PC-3 (cell line): ENCODE results near the gene NLN.
"Not testable (repeated sequence)": the region's sequence is repeated elsewhere in the genome, so short reads cannot be mapped to it uniquely, and the experiment has no call there.

Experiments
- EZH2 ChIP-seq: fragments of 300-600 bp; sonication (generic); IDR thresholded peaks from one replicate; pipeline ENCODE4 v1.6.1; 2017; ENCODE audit warnings: antibody characterized with exemption, mild to moderate bottlenecking, low read length; ENCODE audit not compliant: unreplicated experiment
- TF ChIP-seq, protein P1 (sequence below): fragments of 300-600 bp; sonication (generic); conservative IDR thresholded peaks from 2 replicates; pipeline ENCODE4 v1.5.1; 2017; ENCODE audit warnings: antibody characterized with exemption, low read depth, mild to moderate bottlenecking, low read length

DNA sequence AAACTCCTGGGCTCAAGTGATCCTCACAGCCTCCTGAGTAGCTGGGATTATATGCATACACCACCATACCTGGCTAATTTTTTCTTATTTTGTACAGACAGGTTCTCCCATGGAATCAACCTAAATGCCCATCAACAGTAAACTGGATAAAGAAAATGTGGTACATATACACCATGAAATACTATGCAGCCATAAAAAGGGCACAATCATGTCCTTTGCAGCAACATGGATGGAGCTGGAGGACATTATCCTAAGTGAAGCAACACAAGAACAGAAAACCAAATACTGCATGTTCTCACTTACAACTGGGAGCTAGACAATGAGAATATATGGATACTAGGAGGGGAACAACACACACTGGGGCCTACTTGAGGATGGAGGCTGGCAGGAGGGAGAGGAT lies 117.2 kb downstream of the NLN start:
- TF ChIP-seq, protein P1, sequence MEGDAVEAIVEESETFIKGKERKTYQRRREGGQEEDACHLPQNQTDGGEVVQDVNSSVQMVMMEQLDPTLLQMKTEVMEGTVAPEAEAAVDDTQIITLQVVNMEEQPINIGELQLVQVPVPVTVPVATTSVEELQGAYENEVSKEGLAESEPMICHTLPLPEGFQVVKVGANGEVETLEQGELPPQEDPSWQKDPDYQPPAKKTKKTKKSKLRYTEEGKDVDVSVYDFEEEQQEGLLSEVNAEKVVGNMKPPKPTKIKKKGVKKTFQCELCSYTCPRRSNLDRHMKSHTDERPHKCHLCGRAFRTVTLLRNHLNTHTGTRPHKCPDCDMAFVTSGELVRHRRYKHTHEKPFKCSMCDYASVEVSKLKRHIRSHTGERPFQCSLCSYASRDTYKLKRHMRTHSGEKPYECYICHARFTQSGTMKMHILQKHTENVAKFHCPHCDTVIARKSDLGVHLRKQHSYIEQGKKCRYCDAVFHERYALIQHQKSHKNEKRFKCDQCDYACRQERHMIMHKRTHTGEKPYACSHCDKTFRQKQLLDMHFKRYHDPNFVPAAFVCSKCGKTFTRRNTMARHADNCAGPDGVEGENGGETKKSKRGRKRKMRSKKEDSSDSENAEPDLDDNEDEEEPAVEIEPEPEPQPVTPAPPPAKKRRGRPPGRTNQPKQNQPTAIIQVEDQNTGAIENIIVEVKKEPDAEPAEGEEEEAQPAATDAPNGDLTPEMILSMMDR: not testable (repeated sequence)
- not testable (repeated sequence) for TF ChIP-seq EZH2
